ENCODE data around the gene STARD3.
A peak's percentile ranks its signal among the peaks of the same experiment; 100 is the strongest.
"Not testable (repeated sequence)": the region's sequence is repeated elsewhere in the genome, so short reads cannot be mapped to it uniquely, and the experiment has no call there.

Gene STARD3

DNA sequence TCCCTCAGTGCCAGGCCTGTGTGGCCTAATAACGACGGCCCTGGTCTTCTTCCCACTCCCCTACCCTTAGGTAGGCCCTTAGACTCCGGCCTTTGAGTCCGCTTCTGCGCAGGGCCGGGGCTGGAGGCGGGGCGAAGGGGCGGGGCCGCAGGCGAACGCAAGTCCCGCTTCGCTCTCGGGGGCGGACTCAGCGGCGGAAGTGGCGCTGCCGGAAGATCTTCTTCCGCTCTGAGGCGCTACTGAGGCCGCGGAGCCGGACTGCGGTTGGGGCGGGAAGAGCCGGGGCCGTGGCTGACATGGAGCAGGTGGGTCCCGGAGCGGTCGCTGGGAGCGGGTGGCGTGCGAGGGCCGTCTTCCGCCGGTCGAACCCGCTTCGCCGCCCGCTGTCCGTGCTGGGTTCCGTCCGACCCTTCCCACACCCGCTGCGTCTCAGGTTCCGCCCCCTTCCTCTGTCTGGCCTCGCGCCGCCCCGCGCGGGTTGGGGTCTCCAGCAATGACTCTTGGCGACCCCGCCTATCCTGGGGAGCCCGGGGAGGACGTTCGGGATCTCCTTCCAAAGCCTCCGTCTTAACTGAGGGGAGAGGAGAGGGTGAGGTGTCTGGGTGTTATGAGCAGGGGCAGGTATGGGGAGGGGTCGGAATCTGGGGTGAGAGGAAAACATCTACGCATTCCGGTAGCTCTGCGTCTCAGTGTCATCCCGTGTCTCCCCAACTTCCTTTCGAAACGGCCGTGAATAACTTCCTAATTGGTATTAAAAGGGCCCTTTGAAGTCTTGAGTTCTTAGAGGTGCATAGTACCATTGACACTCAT lies at the start of gene STARD3:
Gene STARD3 (plus strand): TSS at position 218 of the 810 bp plus-strand sequence. CDS start 16,388 bp downstream, outside the sequence.
- DNase-seq = peak; percentile 88 to 91

DNA sequence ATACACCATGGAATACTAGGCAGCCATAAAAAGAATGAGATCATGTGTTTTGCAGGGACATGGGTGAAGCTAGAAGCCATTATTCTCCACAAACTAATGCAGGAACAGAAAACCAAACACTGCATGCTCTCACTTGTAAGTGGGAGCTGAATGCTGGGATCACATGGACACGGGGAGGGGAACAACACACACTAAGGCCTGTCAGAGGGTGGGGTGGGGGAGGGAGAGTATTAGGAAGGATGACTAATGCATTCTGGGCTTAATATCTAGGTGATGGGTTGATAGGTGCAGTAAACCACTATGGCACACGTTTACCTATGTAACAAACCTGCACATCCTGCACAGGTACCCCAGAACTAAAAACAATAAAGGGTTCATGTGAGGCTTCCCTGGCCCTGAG lies 46.8 kb upstream of the STARD3 start:
- not testable (repeated sequence) for DNase-seq

DNA sequence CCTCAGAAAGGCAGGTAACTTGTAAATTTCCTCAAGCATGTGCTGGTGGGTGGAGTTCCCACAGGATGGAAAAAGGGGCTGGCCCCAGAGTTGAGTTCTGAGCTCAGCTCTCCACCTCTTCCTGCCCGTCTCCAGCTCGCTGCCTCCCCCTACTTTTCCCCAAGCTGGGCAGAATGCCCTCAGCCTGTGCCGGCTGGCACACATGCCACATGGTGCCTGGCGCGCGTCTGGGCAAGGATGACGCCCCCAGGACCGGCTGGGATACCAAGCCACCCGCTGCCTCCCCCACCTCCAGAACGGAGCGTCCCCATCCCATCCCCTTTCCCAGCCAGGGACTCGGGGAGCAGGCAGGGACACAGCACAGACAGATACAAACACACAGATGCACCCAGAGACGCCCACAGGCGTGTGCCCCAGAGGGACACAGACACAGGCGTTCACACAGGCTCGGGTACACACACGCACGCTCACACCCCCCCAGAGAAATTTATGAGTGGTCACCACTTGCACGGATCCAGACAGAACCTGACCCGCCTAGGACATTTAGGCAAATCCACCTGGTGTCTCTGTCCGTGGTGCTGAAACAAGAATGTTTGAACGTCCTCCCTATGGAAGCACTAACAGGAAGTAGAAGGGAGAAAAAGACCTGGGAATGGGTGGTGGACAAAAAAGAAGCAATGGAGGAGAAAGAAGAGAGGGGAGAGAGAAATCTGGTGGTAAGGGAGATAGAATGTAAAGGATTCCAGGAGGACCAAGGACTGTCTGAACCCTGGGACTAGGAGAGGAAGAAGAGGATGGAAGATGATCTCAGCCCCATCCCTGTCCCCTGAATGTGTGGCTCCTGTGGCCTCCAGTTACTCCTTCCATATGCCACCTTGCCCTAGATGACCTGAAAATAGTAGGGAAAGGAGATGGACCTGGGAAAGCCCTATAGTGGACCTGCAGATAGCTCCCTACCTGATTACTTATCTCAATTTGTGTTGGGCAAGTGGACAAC lies 44.7 kb upstream of the STARD3 start:
- peak; percentile 82 to 88 for DNase-seq

DNA sequence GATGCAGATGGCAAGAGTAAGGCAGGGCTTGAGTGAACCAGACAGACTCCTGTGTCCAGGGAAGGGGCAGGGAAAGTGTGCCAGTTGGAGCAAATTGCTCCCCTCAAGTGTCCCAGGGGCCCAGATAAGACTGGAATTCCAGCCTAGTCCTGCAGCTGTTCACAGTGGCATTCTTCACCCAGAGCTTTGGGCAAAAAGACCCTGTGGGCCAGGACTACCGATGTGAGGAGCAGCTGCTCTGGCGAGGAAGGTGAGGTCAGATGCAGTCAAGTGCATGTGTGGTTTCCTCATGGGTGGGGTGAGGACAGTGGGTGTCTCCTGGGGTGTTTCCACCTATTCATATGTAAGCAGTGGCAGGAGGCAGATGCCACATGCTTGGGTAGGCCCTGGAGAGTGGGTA lies 43.6 kb upstream of the STARD3 start:
- DNase-seq = no peak

- DNase-seq = no peak
Measured at GRCh38 chr17:39595294-39595693, 41.6 kb upstream of the STARD3 start.

- DNase-seq = no peak
Measured at GRCh38 chr17:39595928-39596510, 40.9 kb upstream of the STARD3 start.

- no peak for DNase-seq
Measured at GRCh38 chr17:39596543-39597267, 40.2 kb upstream of the STARD3 start.

GRCh38 chr17:39597372-39598046 lies 39.4 kb upstream of the STARD3 start:
- DNase-seq = no peak

GRCh38 chr17:39598047-39598481 lies 38.9 kb upstream of the STARD3 start:
- no peak for DNase-seq

DNA sequence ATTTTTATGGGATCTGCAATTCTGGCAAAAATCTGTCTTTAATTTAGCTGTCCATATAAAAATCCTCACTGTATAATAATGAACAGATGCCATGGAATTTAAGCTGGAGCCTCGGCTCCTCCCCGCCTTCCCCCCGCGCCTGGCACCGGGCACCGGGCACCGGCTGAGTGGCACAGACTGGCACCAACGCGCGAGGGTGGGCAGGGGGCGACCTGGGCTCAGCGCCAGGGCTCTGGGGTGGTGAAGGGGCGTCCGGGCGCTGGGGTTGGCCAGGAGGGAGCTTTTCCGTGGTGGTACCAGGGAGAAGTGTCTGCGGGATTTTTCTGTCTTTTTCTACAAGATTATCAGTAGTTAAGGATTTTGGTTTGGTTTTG lies 38.3 kb upstream of the STARD3 start:
- DNase-seq = no peak

- no peak for DNase-seq
Measured at GRCh38 chr17:39599004-39599664, 37.8 kb upstream of the STARD3 start.

DNA sequence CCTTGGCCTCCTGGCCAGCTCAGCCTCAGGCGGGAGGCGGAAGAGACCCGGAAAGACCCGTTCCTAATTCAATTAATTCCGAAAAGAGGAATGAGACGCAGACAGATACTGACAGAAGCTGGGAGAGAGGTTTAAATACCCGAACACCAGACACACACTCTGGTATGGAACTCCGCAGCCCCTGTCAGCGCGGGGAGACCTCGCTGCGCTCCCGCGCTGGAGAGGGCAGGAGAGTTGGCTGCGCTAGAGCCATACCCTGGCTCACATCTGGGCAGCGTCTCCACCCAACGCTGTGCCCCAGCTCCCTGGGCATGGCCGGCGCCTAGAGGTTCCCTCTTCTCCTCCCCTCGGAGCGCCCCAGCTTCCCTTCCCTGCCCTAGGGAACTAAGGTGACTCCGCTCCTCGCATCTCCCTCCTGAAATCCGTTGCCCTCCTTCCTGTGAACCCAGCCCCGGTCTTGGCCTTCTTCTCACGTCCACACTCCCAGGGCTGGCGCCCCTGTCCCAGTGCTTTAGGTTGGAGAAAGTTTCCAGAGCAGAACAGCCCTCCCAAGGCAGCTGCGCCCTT lies 37.2 kb upstream of the STARD3 start:
- no peak for DNase-seq

DNA sequence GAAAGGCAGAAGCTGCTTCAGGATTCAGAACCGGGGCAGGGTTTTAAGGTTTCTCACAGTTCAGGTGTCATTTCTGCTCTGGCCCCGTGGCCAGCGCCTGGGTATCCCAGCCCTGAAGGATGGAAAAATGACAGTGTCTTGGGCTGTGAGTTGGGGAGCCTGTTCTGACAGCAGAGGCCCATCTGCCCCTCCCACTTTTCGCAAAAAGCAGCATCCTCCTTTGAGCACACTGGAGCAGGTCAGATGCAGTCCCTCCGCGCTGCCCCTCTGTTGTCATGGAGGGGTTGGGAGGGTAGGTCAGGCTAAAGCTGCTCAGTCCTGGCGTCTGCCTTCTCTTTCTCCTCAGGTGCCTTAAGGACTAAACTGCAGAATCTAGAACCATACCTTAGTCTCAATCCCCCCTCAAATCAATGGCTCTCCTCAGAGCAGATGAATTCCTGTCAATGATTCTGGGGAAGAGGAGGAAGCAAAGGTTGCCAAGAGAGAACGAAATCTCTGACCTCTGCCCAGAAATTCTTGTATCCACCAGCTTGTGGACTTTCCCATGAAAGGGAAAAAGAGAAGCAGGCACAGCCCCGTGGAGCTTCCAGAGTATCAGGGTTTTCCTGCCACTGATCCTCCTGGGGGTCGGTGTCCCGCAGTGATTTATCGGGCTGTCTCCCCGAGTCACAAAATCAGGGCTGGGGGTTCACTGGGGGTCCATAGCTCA lies 36.5 kb upstream of the STARD3 start:
- DNase-seq = no peak

GRCh38 chr17:39600997-39601597 lies 35.8 kb upstream of the STARD3 start:
- no peak for DNase-seq

- DNase-seq = no peak
Measured at GRCh38 chr17:39601758-39602532, 35.0 kb upstream of the STARD3 start.

DNA sequence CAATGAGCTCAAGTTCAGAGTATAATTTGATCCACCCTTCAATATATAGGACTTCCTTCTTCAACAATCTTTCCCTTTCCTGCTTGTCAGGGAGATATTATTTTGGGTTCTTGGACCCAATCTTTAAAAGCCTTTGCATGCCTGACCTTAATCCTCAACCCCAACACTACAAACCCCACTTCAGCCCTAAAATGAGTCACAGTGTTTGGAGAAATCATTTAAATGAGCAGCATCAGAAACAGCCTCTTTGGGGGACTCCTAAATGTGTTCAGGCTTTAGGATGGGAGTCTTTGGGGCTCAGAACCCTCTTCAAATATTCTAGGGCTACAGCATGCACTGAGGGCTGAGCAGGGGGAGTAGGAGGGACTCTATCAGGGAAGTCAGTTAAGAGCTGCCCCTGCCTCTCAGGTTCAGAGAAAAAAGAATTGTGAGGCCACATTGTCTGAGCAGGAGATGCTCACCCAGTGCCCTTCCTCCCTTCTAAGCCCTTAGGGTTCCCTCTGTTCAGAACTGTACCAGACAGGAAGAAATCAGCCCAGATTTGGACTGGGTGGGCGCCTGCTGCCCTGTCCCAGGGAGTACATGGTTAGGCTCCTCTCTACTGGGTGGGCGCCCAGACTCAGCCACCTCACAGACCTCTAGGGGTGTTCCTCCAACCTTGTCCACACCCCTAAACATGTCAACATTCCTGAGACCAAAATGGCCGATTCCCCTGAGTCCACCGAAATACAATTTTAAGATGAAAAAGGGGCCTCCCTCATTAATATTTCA lies 34.2 kb upstream of the STARD3 start:
- DNase-seq = no peak

DNA sequence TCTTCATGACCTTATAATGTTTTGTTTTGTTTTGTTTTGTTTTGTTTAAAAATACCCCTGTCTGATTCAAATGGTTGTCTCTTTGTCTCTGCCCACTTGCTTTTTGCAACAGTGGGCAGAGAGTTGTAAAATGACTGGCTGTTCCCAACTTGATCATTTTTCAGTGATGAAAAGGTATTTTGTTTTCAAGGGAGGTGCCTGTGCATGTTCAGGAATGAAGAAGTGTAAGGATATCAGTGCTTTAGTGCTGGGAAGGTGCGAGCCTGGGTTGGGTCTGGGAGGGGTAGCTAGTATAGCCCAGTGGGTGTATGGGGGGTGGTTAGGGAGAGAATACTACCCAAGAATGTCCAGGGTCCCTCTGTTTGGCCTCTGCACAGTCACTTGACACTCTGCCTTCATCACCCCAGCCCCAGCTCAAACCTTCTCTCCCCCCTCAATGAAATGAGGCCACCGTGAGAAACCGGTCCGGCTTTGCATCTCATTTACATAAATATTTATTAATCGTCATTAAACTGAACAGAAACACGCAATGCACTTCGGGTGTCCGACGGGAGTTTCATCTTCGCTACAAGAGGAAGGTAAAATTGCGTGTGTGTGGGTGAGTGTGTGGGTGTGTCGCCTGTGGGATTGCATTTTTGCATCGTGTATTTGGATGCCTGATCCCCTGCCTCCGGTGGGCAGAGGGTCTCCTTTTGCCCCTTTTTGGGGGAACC lies 33.5 kb upstream of the STARD3 start:
- no peak for DNase-seq
